GM21381 (cell line): ENCODE data around the gene ZSCAN21.
"Not testable (repeated sequence)": the region's sequence is repeated elsewhere in the genome, so short reads cannot be mapped to it uniquely, and the experiment has no call there.

Source experiments
- ATAC-seq: cut with Tn5 transposase; IDR thresholded peaks from one replicate; pipeline ENCODE4 v1.9.1; 2021; ENCODE audit warnings: mild to moderate bottlenecking, moderate library complexity; ENCODE audit not compliant: unreplicated experiment

ZSCAN21 gene

DNA sequence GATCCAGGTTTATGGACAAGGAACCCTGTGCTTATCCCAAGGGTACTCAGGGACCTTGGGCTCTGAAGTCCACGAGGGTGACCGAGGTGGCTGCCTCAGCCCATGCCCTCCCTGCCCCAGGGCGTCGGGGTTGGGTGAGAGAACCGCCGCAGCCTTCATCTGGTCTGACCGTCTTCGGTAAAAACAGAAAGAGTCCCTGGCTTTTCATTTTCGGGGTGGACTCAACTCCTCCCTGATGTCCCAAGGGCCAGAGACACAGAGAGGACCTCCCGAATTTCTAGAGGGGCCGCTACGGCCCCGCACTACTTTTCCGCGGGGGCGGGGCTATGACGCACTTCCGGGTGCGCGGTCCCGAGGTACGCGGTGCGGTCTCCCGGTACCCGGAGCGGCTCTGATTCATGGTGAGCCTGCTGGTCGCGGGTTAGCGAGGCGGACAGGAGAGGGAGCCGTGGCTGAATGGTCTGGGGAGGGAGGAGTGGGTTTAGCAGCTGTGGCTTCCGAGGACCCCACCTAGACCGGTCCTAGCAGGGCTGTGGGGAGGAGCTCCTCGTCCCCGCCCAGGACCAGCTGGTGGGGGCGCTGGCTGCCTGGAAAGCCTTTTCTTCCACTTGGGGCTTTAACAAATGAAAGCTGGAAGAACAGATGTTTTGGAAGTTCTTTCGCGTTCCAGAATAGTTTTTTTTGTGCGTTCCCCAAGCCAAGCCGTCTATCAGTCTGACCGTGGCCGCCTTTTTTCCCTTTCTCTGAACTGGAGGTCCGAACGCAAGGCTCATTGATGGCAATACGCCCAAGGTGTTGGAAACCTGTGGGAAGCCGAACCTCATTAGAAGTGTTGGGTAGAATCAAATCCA lies at the start of gene ZSCAN21:
Gene ZSCAN21, plus strand, starts transcription at position 334 of the 851 bp plus-strand sequence. CDS start 7,233 bp downstream, outside the sequence.
- ATAC-seq: peak; percentile 90

DNA sequence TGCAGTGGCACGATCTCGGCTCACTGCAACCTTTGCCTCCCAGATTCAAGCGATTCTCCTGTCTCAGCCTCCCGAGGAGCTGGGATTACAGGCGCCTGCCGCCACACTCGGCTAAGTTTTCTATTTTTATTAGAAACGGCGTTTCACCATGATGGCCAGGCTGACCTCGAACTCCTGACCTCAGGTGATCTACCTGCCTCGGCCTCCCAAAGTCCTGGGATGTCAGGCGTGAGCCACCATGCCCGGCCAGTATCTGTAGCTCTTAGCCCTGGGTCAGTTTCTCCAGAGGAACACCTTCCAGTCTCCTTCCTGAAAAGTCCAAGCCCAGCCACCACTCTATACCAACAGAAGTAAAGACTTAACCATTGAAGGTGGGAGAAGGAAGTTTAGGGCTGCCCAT lies 49.3 kb upstream of the ZSCAN21 start:
- ATAC-seq: no peak

- no peak for ATAC-seq
These were observed 45.6 kb upstream of the ZSCAN21 start for GRCh38 chr7:100003711-100004661.

DNA sequence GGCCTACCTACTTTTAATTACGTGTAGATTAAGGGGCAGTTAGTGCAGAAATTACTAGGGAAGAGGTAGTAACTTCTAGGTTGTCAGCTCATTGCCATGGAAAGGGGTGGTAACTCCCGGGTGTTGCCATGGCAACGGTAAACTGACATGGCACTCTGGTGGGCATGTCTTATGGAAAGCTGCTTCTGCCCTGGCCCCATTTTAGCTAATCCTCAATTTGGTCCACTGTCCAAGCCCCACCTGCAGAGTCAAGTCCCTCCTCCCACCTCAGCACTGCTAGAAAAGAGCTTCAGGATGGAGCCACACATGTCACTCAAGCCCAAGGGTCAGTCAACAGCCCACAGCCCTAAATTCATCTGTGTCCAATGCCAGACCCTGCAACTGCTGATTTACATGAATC lies 41.7 kb upstream of the ZSCAN21 start:
- no peak for ATAC-seq

DNA sequence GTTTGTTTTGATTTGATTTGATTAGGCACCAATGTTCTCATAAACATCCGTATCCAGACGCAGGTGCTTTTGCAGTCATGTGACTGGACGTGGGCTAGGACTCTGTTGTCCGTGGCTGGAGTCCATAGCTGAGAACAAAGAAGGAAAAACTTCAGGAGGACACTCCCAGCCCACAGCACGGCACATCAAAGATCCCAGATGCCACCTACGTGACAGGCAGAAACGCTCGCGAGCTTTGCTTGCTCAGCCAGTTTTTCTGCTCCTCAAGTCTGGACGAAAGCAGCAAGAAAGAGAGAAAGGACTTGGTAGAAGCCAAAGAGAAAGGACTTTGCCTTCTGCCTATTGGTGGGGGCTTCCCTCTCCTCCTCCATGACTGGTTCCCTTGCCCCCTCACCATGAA lies 41.0 kb upstream of the ZSCAN21 start:
- ATAC-seq: no peak

GRCh38 chr7:100009952-100010351 lies 39.6 kb upstream of the ZSCAN21 start:
- ATAC-seq: not testable (repeated sequence)

DNA sequence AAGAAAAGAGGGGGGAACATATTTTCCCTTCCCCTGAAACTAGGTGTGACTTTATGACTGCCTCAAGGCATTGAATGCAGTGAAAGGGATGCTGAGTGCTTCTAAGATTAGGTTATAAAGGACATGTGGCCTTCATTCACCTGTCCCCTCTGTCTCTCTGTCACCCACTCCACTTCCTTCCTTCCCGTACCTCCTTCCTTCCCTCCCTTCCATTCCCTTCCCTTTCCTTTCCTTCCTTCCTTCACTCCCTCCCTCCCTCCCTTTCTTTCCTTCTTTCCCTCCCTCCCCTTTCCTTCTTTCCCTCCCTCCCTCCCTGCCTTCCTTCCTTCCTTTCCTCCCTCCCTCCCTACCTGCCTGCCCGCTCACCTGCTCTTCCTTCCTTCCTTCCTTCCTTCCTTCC lies 38.7 kb upstream of the ZSCAN21 start:
- no peak for ATAC-seq

DNA sequence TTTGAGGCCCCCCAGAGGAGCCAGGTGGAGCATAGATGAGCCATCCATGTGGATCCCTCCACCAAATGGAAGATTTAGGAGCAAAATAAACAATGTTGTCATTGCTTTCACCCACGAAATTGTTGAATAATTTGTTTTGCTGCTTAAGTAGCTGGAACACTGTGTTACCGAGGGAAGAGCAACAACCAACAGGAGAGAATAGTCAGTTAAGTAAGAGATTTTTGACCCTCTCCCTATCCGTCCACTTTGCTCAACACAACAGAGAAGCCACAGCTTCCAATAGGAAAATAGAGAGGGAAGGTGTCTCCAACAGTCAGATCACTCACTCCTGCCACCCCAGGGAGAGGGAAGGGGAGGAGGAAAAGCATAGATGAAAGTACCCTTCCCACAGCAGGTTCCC lies 38.1 kb upstream of the ZSCAN21 start:
- ATAC-seq: no peak

GRCh38 chr7:100012385-100013327 lies 36.9 kb upstream of the ZSCAN21 start:
- ATAC-seq: not testable (repeated sequence)

GRCh38 chr7:100013328-100013676 lies 36.3 kb upstream of the ZSCAN21 start:
- no peak for ATAC-seq

DNA sequence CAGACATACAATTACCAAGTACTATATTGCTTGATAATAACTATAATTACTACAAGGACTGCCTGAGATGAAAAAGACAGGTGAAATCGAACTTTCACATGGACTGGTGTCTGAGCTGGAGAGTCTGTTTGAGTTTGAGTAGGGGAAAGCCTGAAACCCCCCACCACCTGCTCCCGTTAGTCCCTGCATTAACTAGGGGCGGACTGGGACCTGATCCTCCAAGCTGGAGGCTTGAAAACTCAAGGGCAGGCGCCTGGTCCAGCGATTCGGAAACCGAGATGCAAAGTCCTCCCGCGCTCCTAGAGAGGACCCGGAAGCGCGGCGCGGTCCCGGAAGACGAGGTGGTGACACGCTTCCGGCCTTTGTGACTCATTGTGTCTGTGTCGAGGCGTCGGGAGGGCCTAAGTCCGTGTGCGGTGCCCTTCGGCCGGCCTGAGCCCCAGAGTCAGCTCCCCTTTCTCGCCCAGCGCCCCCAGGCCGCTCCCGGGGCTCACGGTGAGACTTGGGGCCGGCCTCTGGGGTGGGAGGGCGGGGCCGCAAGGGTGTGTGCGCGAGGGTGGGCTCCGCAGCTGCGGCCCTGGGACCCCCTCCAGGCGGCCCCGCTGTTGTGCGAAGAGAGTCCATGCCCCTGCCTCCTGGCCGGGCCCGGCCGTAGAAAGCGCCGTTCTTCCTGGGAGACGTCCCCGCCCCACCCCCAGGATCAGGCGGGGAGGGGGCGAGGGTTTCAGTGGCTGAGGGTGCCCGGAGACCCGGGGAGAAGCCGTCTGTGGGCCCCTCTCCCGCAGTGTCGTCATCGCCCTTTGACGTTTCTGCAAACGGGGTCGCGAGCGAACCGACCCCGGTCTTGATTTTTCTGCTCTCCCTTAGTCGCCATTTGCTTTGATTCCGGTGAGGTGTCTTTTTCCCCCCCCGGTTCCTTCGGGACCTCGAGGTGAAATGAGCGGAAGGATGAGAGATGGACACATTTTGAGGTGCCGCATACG lies 34.1 kb upstream of the ZSCAN21 start, which contains the start of gene ZKSCAN1:
Gene ZKSCAN1, plus strand, starts transcription at position 365 of the 983 bp plus-strand sequence. CDS start 7,911 bp downstream, outside the sequence.
- ATAC-seq: peak; percentile 97

DNA sequence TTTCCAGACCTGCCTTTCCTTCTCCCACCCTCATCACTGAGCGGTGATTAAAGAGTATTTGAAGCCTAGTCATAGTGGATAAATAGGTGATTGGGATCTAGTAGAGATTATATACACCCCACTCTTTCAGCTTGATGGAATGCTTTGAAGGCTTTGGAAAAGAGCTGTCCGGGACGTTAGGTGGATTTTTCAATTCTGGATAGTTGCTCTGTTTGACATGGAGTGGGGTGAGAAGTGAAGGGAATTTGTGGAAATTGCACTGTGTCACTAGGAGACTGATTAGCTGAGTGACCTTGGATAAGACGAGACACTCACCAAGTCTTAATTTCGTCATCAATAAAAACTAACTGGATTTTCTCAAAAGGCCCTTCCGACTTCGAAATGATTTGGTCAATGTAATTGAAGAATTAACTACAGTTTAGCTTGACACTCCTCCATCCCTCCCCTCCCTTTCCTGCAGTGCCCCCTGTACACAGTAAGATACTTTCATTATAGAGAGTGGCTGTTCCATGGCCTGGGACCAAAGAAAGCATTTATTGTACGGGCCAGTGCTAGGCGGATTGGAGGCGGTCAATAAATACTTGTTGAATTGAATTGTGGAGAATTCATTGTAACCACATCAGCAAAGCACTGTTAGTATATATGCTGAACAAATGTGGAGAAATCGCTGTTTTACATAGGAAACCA lies 33.2 kb upstream of the ZSCAN21 start:
- no peak for ATAC-seq

DNA sequence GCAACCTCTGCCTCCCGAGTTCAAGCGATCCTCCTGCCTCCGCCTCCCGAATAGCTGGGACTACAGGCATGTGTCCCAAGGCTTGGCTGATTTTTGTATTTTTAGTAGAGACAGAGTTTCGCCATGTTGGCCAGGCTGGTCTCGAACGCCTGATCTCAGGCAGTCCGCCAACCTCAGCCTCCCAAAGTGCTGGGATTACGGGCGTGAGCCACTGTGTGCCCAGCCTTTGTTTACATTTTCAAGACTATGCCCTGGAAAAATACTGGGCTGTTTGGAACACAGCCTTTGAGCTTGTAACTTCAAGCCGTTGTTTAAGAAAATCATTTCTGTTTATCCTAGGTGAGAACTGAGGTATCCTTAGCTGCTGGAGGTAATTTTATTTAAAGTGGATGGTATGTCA lies 32.3 kb upstream of the ZSCAN21 start:
- no peak for ATAC-seq

GRCh38 chr7:100017875-100018274 lies 31.7 kb upstream of the ZSCAN21 start:
- ATAC-seq: no peak

GRCh38 chr7:100019908-100020307 lies 29.7 kb upstream of the ZSCAN21 start:
- no peak for ATAC-seq

DNA sequence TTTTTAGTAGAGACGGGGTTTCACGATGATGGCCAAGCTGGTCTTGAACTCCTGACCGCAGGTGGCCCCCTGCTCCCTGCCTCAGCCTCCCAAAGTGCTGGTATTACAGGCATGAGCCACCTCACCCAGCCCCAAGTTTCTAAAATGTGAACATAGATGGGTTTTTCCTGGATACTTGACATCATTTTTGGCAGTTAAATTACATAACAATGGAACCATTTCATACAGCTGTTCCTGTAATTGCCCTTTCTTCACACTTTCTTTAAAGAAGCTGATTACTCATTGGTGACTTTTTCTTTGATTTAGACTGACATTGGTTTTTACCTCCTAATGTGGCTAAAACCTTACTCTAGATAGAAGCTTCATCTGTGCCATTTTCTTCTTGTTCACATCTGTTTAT lies 28.3 kb upstream of the ZSCAN21 start:
- ATAC-seq: no peak

DNA sequence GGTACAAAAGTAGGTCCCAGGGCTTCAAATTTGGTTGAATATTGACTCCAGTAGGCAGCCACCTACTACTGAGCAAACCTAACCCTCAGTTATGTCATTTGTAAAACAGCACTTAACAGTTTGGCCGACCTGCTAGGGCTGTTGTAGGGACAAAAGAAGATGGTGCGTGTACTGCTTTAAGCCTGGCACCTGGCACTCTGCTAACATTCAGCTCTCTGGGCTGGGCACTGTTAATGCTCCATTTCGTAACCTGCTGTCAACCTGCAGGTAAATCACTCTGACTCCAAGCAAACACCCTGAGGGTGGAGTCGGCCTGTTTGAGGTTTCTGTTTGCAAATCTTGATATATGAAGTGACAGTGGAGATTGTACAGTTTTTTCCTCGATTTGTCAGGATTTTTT lies 27.0 kb upstream of the ZSCAN21 start:
- ATAC-seq: no peak

- no peak for ATAC-seq
These were observed 26.0 kb upstream of the ZSCAN21 start for GRCh38 chr7:100023526-100023925.
